Stimulated activated CD4-positive, alpha-beta T cell treated with anti-CD3 and anti-CD28 coated beads, Interleukin-15, amount 100 ng/mL, for 1 hour (primary cell): ENCODE results near the gene ST6GALNAC5.
"Not testable (repeated sequence)": the region's sequence is repeated elsewhere in the genome, so short reads cannot be mapped to it uniquely, and the experiment has no call there.

Experiments used
- DNase-seq, 2 donors: peaks; one replicate each; pipeline ENCODE4 v3.0.0-alpha.2; 2020; ENCODE audit warnings: low read depth in 1 of 2, low spot score in 1 of 2

ST6GALNAC5 gene

GRCh38 chr1:76866566-76866965, 714 bp upstream of the ST6GALNAC5 start:
- DNase-seq = no peak

- DNase-seq = no peak
These were observed 1.0 kb downstream of the ST6GALNAC5 start for GRCh38 chr1:76868154-76868882.

GRCh38 chr1:76868916-76869315, 1.6 kb downstream of the ST6GALNAC5 start:
- no peak for DNase-seq

- no peak for DNase-seq
These were observed 2.8 kb downstream of the ST6GALNAC5 start for GRCh38 chr1:76870037-76870436.

- DNase-seq = no peak
These were observed 4.2 kb downstream of the ST6GALNAC5 start for GRCh38 chr1:76871355-76871974.

GRCh38 chr1:76872944-76873343, 5.7 kb downstream of the ST6GALNAC5 start:
- no peak for DNase-seq

GRCh38 chr1:76876655-76877395, 9.5 kb downstream of the ST6GALNAC5 start:
- DNase-seq = no peak

- DNase-seq = not testable (repeated sequence)
These were observed 11.7 kb downstream of the ST6GALNAC5 start for GRCh38 chr1:76879014-76879413.

GRCh38 chr1:76881762-76882161, 14.5 kb downstream of the ST6GALNAC5 start:
- DNase-seq = no peak

GRCh38 chr1:76891931-76892622, 24.8 kb downstream of the ST6GALNAC5 start:
- DNase-seq = no peak

- no peak for DNase-seq
These were observed 25.4 kb downstream of the ST6GALNAC5 start for GRCh38 chr1:76892675-76893074.

GRCh38 chr1:76901158-76901767, 34.0 kb downstream of the ST6GALNAC5 start:
- DNase-seq = no peak

GRCh38 chr1:76905876-76906595, 38.8 kb downstream of the ST6GALNAC5 start:
- DNase-seq = no peak

- DNase-seq = no peak
These were observed 42.0 kb downstream of the ST6GALNAC5 start for GRCh38 chr1:76909311-76909710.

GRCh38 chr1:76919085-76919484, 51.8 kb downstream of the ST6GALNAC5 start:
- DNase-seq = no peak

GRCh38 chr1:76921590-76921989, 54.3 kb downstream of the ST6GALNAC5 start:
- DNase-seq = no peak

- DNase-seq = no peak
These were observed 58.5 kb downstream of the ST6GALNAC5 start for GRCh38 chr1:76925825-76926224.

- DNase-seq = no peak
These were observed 61.2 kb downstream of the ST6GALNAC5 start for GRCh38 chr1:76928522-76928921.

- DNase-seq = no peak
These were observed 61.9 kb downstream of the ST6GALNAC5 start for GRCh38 chr1:76929136-76929535.
